Lower leg skin (tissue), 3 donors: ENCODE data around the gene RAF1.

Experiments
- POLR2A ChIP-seq, 2 donors: fragments of 450-650 bp; IDR thresholded peaks; one replicate each; pipeline ENCODE4 v1.6.1; 2016 to 2017; ENCODE audit warnings: antibody characterized with exemption in 2 of 2, mild to moderate bottlenecking in 1 of 2, moderate library complexity in 1 of 2
- TF ChIP-seq, protein P1 (sequence below), 3 donors: fragments of 450-650 bp; IDR thresholded peaks; one replicate each; pipeline ENCODE4 v1.5.1; 2016; ENCODE audit warnings: antibody characterized with exemption in 3 of 3, mild to moderate bottlenecking in 3 of 3, moderate library complexity in 2 of 3

DNA sequence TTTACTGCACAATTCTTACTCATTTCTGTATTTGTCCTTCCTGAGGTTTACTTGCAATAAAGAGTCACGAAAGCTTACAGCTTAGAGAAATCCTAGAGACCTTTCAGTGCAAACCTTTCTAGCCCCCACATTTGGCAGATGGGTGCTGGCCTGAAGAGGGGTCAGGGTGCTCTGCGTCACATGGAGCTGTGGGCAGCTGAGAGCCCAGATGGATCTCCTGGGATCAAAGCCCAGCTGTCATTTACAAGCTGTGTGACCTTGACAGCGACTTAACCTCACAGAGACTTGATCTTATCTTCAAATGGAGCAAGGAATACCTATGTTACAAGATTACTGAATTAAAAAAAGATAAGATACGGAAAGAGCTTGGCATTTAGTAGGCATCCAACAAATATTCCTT lies 24.0 kb upstream of the RAF1 start:
- TF ChIP-seq, protein P1, sequence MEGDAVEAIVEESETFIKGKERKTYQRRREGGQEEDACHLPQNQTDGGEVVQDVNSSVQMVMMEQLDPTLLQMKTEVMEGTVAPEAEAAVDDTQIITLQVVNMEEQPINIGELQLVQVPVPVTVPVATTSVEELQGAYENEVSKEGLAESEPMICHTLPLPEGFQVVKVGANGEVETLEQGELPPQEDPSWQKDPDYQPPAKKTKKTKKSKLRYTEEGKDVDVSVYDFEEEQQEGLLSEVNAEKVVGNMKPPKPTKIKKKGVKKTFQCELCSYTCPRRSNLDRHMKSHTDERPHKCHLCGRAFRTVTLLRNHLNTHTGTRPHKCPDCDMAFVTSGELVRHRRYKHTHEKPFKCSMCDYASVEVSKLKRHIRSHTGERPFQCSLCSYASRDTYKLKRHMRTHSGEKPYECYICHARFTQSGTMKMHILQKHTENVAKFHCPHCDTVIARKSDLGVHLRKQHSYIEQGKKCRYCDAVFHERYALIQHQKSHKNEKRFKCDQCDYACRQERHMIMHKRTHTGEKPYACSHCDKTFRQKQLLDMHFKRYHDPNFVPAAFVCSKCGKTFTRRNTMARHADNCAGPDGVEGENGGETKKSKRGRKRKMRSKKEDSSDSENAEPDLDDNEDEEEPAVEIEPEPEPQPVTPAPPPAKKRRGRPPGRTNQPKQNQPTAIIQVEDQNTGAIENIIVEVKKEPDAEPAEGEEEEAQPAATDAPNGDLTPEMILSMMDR (IDR thresholded peaks at IDR 0.05), result no peak
- no peak for TF ChIP-seq POLR2A (IDR thresholded peaks at IDR 0.05)
